GM06990 (cell line): ENCODE measurements around the gene AGAP1.
A peak's percentile ranks its signal among the peaks of the same experiment; 100 is the strongest.

Experiments used
- DNase-seq: peaks from one replicate; pipeline ENCODE4 v3.0.0-alpha.2; 2011; ENCODE audit not compliant: insufficient read length; ENCODE audit errors: extremely low read depth
- H3K27me3 ChIP-seq: replicated peaks from 2 replicates; pipeline ENCODE4 v1.6.0; 2011; ENCODE audit warnings: low read length; ENCODE audit not compliant: control insufficient read depth, insufficient read depth
- H3K36me3 ChIP-seq: 2 replicates; pipeline ENCODE4 v1.5.1; 2011; ENCODE audit warnings: low read length; ENCODE audit not compliant: control insufficient read depth, insufficient read depth
- H3K4me3 ChIP-seq: replicated peaks from 2 replicates; pipeline ENCODE4 v1.5.1; 2011; ENCODE audit warnings: low read depth, mild to moderate bottlenecking, control low read depth, low read length
- TF ChIP-seq, protein P1 (sequence below): IDR thresholded peaks from 2 replicates; pipeline ENCODE4 v1.5.1; 2011; ENCODE audit warnings: low read length, control low read depth, mild to moderate bottlenecking, inconsistent platforms; ENCODE audit not compliant: insufficient read depth, poor library complexity, severe bottlenecking

The AGAP1 gene

DNA sequence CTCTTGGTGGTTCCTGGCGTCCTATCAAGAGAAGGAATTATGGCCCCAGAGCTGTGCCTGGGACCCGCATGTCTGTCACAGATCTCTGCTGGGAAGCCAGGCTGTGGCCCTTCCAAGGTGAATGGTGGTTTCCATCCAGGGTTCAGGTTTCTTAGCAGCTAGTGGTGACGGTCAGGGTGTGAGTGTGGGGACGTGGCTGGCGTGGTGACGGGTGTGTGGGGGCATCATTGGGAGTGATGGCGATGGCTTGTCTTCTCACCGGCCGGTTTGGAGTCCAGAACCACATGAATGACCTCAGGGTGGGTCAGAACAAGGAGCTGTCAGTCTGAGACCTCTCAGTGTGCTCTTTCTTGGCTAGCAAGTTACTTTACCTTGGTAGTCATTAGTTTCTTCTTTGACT lies 52.6 kb downstream of the AGAP1 start:
- no peak for DNase-seq
- TF ChIP-seq, protein P1, sequence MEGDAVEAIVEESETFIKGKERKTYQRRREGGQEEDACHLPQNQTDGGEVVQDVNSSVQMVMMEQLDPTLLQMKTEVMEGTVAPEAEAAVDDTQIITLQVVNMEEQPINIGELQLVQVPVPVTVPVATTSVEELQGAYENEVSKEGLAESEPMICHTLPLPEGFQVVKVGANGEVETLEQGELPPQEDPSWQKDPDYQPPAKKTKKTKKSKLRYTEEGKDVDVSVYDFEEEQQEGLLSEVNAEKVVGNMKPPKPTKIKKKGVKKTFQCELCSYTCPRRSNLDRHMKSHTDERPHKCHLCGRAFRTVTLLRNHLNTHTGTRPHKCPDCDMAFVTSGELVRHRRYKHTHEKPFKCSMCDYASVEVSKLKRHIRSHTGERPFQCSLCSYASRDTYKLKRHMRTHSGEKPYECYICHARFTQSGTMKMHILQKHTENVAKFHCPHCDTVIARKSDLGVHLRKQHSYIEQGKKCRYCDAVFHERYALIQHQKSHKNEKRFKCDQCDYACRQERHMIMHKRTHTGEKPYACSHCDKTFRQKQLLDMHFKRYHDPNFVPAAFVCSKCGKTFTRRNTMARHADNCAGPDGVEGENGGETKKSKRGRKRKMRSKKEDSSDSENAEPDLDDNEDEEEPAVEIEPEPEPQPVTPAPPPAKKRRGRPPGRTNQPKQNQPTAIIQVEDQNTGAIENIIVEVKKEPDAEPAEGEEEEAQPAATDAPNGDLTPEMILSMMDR = no peak
- Histone ChIP-seq H3K27me3 (no peaks in the 10 kb centered on the region; the same call in 1 of the 2 replicates), H3K4me3 (no peak overlapping the region), H3K36me3 (no peaks in the 10 kb centered on the region)

DNA sequence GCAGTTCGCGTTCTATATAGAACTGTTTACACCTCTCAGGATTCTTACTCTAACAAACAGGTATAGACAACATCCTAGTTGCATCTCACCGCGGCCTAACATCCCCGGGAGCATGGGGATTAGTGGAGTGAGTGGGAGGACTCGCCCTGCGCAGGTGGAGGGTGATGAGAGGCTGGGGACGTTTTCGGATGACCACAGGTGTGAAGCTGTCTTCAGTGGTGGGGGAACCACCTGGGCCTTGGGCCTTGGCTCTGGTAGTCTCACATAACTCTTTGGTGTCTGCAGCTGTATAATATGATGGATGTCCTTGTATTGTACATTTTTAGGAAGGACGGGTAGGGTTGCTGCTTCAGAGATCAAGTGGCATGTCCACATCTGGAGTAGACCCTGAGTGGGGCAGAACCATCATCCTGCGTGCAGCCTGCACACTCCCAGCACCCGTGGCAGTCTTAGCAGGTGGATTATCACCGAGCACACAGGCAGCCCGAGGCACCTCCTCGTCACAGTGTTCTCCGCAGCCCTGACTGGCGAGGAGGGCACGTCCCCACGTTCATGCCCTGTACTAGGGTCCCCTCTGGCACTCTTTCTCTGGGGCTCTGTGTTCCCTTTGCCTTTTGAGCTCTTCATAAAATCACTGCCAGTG lies 56.0 kb downstream of the AGAP1 start:
- TF ChIP-seq, protein P1 = no peak
- DNase-seq = no peak

GRCh38 chr2:235550378-235550760 lies 56.5 kb downstream of the AGAP1 start:
- Histone ChIP-seq H3K4me3 (no peak overlapping the region), H3K36me3 (no peaks in the 10 kb centered on the region), H3K27me3 (no peaks in the 10 kb centered on the region; the same call in 1 of the 2 replicates)
- no peak for DNase-seq
- TF ChIP-seq, protein P1 = no peak

More for the DNA sequence above, 56.0 kb downstream of the AGAP1 start:
- Histone ChIP-seq H3K27me3 (no peaks in the 10 kb centered on the region; the same call in 1 of the 2 replicates), H3K36me3 (no peaks in the 10 kb centered on the region), H3K4me3 (no peak overlapping the region)

DNA sequence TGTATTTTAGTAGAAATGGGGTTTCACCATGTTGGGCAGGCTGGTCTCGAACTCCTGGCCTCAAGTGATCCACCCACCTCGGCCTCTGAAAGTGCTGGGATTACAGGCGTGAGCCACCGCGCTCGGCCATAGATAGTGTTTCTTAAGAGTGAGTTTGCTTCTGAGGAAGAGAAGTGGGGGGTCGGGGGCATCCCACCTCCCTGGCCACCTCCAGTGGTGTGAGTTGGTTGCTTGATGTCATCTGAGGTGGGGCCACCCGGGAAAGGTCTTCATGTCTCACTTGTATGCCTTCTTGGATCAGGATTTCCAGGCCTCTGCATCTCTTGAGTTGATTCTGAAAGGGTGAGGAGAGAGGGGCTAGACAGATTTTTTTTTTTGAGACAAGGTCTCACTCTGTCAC lies 57.1 kb downstream of the AGAP1 start:
- Histone ChIP-seq H3K36me3 (no peaks in the 10 kb centered on the region), H3K4me3 (no peak overlapping the region), H3K27me3 (no peaks in the 10 kb centered on the region; the same call in 1 of the 2 replicates)
- DNase-seq = no peak
- TF ChIP-seq, protein P1 = no peak

- TF ChIP-seq, protein P1 = peak; percentile 31
- H3K4me3 ChIP-seq = no peak overlapping the region
- H3K36me3 ChIP-seq = no peaks in the 10 kb centered on the region
- no peak for DNase-seq
- H3K27me3 ChIP-seq = no peaks in the 10 kb centered on the region; the same call in 1 of the 2 replicates
Measured at GRCh38 chr2:235551965-235552364, 58.1 kb downstream of the AGAP1 start.
